ENCODE results near the gene EIPR1. TPM values are rescaled to one million over a fixed set of nuclear protein-coding genes. Genes with fewer than 3 reads are reported as not detected.

Gene EIPR1
- polyA plus RNA-seq, 1 donor (not counting 4 experiments of a cell fraction or from before 2014, with no cell fraction given) = 44.3 TPM

DNA sequence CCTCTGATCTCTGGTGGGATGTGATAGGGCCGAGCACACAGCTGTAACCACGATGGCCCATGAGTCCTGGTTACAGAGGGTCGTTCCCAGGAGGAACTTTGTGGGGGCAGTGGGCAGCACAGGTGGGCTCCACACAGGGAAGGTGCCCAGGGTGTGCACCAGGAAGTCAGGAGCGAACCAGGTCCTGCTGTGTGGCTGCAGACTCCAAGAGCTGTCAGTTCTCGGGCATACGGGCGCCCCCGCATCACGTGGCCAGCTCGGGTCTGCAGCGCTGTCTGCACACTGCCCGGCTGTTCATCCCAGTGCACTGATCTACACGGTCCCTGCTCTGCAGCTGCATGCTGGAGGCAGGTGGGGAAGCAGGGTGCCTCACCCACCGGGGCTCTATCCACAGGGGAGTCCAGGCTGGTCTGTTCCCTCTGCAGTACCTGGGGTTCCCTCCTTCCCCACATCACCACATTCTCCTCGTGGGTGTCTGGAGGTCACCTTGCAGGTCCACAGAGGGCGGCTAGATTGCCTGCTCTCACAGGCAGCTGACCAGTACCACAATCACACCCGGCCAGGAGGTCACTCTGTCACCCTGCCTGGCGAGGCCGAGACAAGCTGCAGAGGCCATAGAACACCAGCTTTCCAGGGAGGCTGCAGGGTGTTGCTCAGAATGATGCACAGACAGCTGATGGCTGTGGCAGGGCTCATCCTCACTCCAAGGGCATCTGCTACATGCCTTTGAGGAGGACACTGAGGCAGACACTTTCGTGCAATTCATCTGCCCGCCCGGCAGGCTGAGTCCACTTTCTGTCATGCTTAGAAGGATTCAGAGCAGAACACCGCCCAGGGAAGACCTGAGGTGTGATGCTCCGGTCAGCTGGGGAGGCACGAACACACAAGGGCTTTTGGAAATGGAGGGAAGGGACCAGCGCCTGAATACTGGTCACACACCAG lies 202.7 kb downstream of the EIPR1 start:
- DNase-seq (ENCODE audit: low read depth, low spot score) (no peak), FAIRE-seq (no peak)
- no peak overlapping the region for H3K4me3 ChIP-seq (ENCODE audit: control insufficient read depth in 2 of 3, extremely low read depth in 1 of 3, insufficient read depth in 2 of 3, low read depth in 1 of 3, low read length in 3 of 3)
- H3K79me2 ChIP-seq (ENCODE audit: control insufficient read depth, insufficient read depth, low read length) = no peaks in the 10 kb centered on the region
- H3K27ac ChIP-seq (ENCODE audit: control insufficient read depth, insufficient read depth, low read length) = no peak overlapping the region
- H3K4me1 ChIP-seq (ENCODE audit: control insufficient read depth, extremely low read depth, insufficient read depth, low read length) = peaks cover 18% of the 10 kb centered on the region
- peaks cover 2% of the 10 kb centered on the region for H3K9me1 ChIP-seq (ENCODE audit: control insufficient read depth, extremely low read depth, insufficient read depth, low read length)
- no peaks in the 10 kb centered on the region for H3K9me3 ChIP-seq (ENCODE audit: control insufficient read depth, low read depth, low read length)
- H4K20me1 ChIP-seq (ENCODE audit: control insufficient read depth, extremely low read depth, insufficient read depth, low read length) = no peaks in the 10 kb centered on the region
- no peak overlapping the region for H2AFZ ChIP-seq (ENCODE audit: control insufficient read depth, low read length)
- peaks cover 0 to 2% of the 10 kb centered on the region in 2 experiments for H3K36me3 ChIP-seq (ENCODE audit: control insufficient read depth in 2 of 2, extremely low read depth in 1 of 2, insufficient read depth in 2 of 2, low read length in 2 of 2)
- TF ChIP-seq EZH2 (IDR thresholded peaks at IDR 0.05; ENCODE audit: low read length) = no peak
- TF ChIP-seq, protein P1, sequence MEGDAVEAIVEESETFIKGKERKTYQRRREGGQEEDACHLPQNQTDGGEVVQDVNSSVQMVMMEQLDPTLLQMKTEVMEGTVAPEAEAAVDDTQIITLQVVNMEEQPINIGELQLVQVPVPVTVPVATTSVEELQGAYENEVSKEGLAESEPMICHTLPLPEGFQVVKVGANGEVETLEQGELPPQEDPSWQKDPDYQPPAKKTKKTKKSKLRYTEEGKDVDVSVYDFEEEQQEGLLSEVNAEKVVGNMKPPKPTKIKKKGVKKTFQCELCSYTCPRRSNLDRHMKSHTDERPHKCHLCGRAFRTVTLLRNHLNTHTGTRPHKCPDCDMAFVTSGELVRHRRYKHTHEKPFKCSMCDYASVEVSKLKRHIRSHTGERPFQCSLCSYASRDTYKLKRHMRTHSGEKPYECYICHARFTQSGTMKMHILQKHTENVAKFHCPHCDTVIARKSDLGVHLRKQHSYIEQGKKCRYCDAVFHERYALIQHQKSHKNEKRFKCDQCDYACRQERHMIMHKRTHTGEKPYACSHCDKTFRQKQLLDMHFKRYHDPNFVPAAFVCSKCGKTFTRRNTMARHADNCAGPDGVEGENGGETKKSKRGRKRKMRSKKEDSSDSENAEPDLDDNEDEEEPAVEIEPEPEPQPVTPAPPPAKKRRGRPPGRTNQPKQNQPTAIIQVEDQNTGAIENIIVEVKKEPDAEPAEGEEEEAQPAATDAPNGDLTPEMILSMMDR (optimal IDR thresholded peaks at IDR 0.05 in 1 of 3, IDR thresholded peaks at IDR 0.05 in 1 of 3, conservative IDR thresholded peaks at IDR 0.05 in 1 of 3; ENCODE audit: extremely low read depth in 1 of 3, insufficient read depth in 2 of 3, low read length in 3 of 3) = no peak
- dilution Hi-C loops (cut with MboI; ENCODE audit: extremely low pct_ligation_motif_present, low sequenced_read_pairs) = no loop called here
- H3K9ac ChIP-seq (ENCODE audit: control insufficient read depth, extremely low read depth, insufficient read depth, low read length) = no peak overlapping the region
- H3K4me2 ChIP-seq (ENCODE audit: control insufficient read depth, extremely low read depth, insufficient read depth, low read depth, low read length) = no peak overlapping the region
- H3K27me3 ChIP-seq (ENCODE audit: control insufficient read depth, extremely low read depth, insufficient read depth, low read length) = no peaks in the 10 kb centered on the region

DNA sequence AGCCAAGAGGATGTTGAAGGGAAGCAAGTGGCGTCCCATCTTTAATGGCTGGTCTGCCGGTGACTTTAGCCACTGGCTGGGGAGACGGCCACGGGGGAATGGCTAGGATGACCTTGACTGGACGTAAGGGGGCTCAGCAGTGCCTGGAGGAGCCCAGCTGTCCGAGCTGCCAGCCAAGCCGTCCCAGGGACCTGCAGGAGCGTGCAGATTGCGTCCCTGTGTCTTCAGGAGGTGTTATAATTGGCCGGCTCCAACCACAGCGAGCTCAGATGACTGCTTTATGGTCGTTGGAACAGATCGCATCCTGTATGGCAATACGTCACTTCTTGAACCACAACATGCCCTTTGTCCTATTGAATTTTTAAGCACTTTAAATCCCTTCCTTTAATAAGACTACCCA lies 204.6 kb downstream of the EIPR1 start:
- Histone ChIP-seq H3K27ac (ENCODE audit: control insufficient read depth, insufficient read depth, low read length) (no peak overlapping the region), H3K9me3 (ENCODE audit: control insufficient read depth, low read depth, low read length) (no peaks in the 10 kb centered on the region), H3K9me1 (ENCODE audit: control insufficient read depth, extremely low read depth, insufficient read depth, low read length) (peaks cover 2% of the 10 kb centered on the region), H2AFZ (ENCODE audit: control insufficient read depth, low read length) (no peak overlapping the region), H3K4me2 (ENCODE audit: control insufficient read depth, extremely low read depth, insufficient read depth, low read depth, low read length) (no peak overlapping the region), H3K27me3 (ENCODE audit: control insufficient read depth, extremely low read depth, insufficient read depth, low read length) (no peaks in the 10 kb centered on the region), H3K79me2 (ENCODE audit: control insufficient read depth, insufficient read depth, low read length) (no peaks in the 10 kb centered on the region), H3K4me3 (ENCODE audit: control insufficient read depth in 2 of 3, extremely low read depth in 1 of 3, insufficient read depth in 2 of 3, low read depth in 1 of 3, low read length in 3 of 3) (no peak overlapping the region), H4K20me1 (ENCODE audit: control insufficient read depth, extremely low read depth, insufficient read depth, low read length) (no peaks in the 10 kb centered on the region), H3K9ac (ENCODE audit: control insufficient read depth, extremely low read depth, insufficient read depth, low read length) (no peak overlapping the region), H3K4me1 (ENCODE audit: control insufficient read depth, extremely low read depth, insufficient read depth, low read length) (peaks cover 34% of the 10 kb centered on the region), H3K36me3 (ENCODE audit: control insufficient read depth in 2 of 2, extremely low read depth in 1 of 2, insufficient read depth in 2 of 2, low read length in 2 of 2) (peaks cover 0 to 2% of the 10 kb centered on the region in 2 experiments)
- DNase-seq (ENCODE audit: low read depth, low spot score) = no peak
- TF ChIP-seq, protein P1 (optimal IDR thresholded peaks at IDR 0.05 in 1 of 3, IDR thresholded peaks at IDR 0.05 in 1 of 3, conservative IDR thresholded peaks at IDR 0.05 in 1 of 3; ENCODE audit: extremely low read depth in 1 of 3, insufficient read depth in 2 of 3, low read length in 3 of 3) = no peak
- no peak for TF ChIP-seq EZH2 (IDR thresholded peaks at IDR 0.05; ENCODE audit: low read length)
- dilution Hi-C loops (cut with MboI; ENCODE audit: extremely low pct_ligation_motif_present, low sequenced_read_pairs) = no loop called here
- FAIRE-seq = no peak
